Measurements from ENCODE around the gene RAPGEF4.

RAPGEF4 gene

DNA sequence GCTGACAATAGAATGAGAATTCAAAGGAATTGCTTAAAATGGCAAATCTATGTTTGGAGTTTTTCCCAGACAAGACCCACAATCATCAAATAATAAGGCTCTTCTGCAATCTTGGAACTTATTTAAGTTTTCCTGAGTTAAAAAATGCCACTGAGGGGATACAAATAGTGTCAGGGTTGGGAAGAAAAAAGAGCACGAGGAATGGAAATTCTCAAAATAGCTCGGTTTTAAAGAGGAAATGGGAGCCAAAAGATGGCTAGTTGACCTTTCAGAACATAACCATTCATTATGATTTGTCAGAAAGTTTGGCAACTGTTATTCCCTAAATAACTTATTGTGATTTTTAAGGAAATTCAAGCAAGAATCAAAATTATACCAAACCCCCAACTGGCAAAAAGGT is 127.7 kb downstream of the RAPGEF4 start:
- Histone ChIP-seq H3K4me1 (ENCODE audit: low read length) (peaks cover 3% of the 10 kb centered on the region; the same call in 1 of the 2 replicates), H3K9me3 (ENCODE audit: insufficient read depth, low read length) (no peaks in the 10 kb centered on the region), H3K36me3 (replicated peaks; ENCODE audit: low read depth, low read length) (no peaks in the 10 kb centered on the region), H3K27ac (ENCODE audit: low read length) (no peak overlapping the region), H3K4me3 (ENCODE audit: low read length) (no peak overlapping the region), H3K4me2 (ENCODE audit: low read length) (no peak overlapping the region), H3K9ac (ENCODE audit: low read length) (no peak overlapping the region), H3K27me3 (ENCODE audit: low read depth, low read length) (peaks cover 18% of the 10 kb centered on the region), H2AFZ (ENCODE audit: low read depth, low read length) (no peak overlapping the region), H4K20me1 (ENCODE audit: insufficient read depth, low read length) (no peaks in the 10 kb centered on the region), H3K79me2 (ENCODE audit: low read length) (no peaks in the 10 kb centered on the region)
- TF ChIP-seq EZH2phosphoT487 (IDR thresholded peaks at IDR 0.05; ENCODE audit: low read depth) = no peak

DNA sequence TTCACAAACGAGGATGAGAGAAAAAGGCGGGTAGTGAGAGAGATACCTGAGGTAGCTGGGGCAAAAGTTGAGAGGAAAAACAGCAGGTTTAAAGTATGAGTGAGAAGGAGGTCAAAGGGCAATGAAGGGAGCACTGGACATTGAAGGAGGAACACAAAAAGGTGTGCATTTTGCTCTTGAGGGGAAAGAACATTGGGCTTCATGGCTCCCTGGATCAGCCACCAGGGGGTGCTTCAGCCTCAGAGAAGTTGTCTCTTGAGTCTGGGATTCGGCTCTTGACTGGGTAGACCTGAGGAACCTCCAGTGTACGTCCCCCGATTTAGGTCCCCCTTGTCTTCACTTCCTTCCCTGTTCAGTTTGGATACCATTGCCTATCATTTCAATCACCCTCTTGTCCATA is 128.5 kb downstream of the RAPGEF4 start:
- no peak overlapping the region for H3K9ac ChIP-seq (ENCODE audit: low read length)
- H3K79me2 ChIP-seq (ENCODE audit: low read length) = no peaks in the 10 kb centered on the region
- H2AFZ ChIP-seq (ENCODE audit: low read depth, low read length) = peak overlapping the region; percentile 54; the same call in 1 of the 2 replicates
- H3K27me3 ChIP-seq (ENCODE audit: low read depth, low read length) = peaks cover 18% of the 10 kb centered on the region
- no peaks in the 10 kb centered on the region for H3K9me3 ChIP-seq (ENCODE audit: insufficient read depth, low read length)
- no peaks in the 10 kb centered on the region for H4K20me1 ChIP-seq (ENCODE audit: insufficient read depth, low read length)
- H3K4me2 ChIP-seq (ENCODE audit: low read length) = peak overlapping the region; percentile 64
- H3K36me3 ChIP-seq (replicated peaks; ENCODE audit: low read depth, low read length) = no peaks in the 10 kb centered on the region
- H3K4me1 ChIP-seq (ENCODE audit: low read length) = peaks cover 3% of the 10 kb centered on the region; the same call in 1 of the 2 replicates
- TF ChIP-seq EZH2phosphoT487 (IDR thresholded peaks at IDR 0.05; ENCODE audit: low read depth) = no peak
- TF ChIP-seq, protein P1, sequence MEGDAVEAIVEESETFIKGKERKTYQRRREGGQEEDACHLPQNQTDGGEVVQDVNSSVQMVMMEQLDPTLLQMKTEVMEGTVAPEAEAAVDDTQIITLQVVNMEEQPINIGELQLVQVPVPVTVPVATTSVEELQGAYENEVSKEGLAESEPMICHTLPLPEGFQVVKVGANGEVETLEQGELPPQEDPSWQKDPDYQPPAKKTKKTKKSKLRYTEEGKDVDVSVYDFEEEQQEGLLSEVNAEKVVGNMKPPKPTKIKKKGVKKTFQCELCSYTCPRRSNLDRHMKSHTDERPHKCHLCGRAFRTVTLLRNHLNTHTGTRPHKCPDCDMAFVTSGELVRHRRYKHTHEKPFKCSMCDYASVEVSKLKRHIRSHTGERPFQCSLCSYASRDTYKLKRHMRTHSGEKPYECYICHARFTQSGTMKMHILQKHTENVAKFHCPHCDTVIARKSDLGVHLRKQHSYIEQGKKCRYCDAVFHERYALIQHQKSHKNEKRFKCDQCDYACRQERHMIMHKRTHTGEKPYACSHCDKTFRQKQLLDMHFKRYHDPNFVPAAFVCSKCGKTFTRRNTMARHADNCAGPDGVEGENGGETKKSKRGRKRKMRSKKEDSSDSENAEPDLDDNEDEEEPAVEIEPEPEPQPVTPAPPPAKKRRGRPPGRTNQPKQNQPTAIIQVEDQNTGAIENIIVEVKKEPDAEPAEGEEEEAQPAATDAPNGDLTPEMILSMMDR (IDR thresholded peaks at IDR 0.05; ENCODE audit: low read depth, low read length) = peak; percentile 88
- H3K27ac ChIP-seq (ENCODE audit: low read length) = no peak overlapping the region
- H3K4me3 ChIP-seq (ENCODE audit: low read length) = 0 out of 2 replicates have a peak overlapping the region, but pooled peaks have one; percentile 41

DNA sequence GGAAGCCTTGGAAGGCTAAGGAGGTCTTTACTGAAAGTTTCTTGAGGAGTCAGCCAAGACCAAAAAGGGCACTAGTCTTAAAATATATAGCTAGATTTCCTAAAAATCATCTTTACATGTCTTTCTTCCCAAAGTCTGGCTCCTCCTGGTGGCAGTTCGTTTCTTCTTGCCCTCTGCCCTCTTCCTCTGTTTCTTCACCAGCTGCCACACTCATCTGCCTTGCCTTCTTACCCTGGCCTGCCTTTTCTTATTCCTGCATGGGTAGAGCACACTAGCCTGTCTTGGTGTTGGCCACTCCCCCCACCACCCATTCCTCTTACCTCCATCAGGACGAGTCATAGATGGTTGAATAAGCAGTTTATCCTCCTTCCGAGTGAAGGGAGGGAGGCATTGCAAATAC is 129.8 kb downstream of the RAPGEF4 start:
- Histone ChIP-seq H3K79me2 (ENCODE audit: low read length) (no peaks in the 10 kb centered on the region), H4K20me1 (ENCODE audit: insufficient read depth, low read length) (no peaks in the 10 kb centered on the region), H2AFZ (ENCODE audit: low read depth, low read length) (no peak overlapping the region), H3K36me3 (replicated peaks; ENCODE audit: low read depth, low read length) (no peaks in the 10 kb centered on the region), H3K9ac (ENCODE audit: low read length) (no peak overlapping the region), H3K27me3 (ENCODE audit: low read depth, low read length) (peaks cover 18% of the 10 kb centered on the region), H3K9me3 (ENCODE audit: insufficient read depth, low read length) (no peaks in the 10 kb centered on the region), H3K4me3 (ENCODE audit: low read length) (no peak overlapping the region), H3K4me1 (ENCODE audit: low read length) (peaks cover 3% of the 10 kb centered on the region; the same call in 1 of the 2 replicates), H3K27ac (ENCODE audit: low read length) (no peak overlapping the region), H3K4me2 (ENCODE audit: low read length) (no peak overlapping the region)
- TF ChIP-seq, protein P1 (IDR thresholded peaks at IDR 0.05; ENCODE audit: low read depth, low read length) = peak; percentile 23; the same call in 1 of the 2 replicates
- no peak for TF ChIP-seq EZH2phosphoT487 (IDR thresholded peaks at IDR 0.05; ENCODE audit: low read depth)

DNA sequence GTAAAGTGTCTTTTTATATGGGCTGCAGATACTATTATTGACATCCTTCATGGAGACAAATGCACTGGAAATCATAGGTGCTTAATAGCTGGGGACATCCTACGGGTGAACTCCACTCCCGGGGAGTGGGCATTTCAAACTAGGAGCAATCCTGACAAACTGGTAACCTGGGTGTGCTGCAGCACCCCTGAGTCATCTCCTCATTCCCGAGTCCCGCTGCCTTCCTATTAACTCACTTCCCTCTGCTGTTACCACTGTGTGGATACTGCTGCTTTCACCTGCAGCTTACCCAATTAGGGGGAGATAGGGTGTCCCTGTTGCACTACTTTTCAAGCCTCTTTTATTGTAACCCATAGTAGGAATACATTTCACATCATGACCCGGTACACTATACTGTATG is 134.2 kb downstream of the RAPGEF4 start:
- Histone ChIP-seq H3K36me3 (replicated peaks; ENCODE audit: low read depth, low read length) (no peaks in the 10 kb centered on the region), H3K9ac (ENCODE audit: low read length) (no peak overlapping the region)
- TF ChIP-seq EZH2phosphoT487 (IDR thresholded peaks at IDR 0.05; ENCODE audit: low read depth) = no peak
- TF ChIP-seq, protein P1 (IDR thresholded peaks at IDR 0.05; ENCODE audit: low read depth, low read length) = no peak

More for the DNA sequence above, 134.2 kb downstream of the RAPGEF4 start:
- Histone ChIP-seq H4K20me1 (ENCODE audit: insufficient read depth, low read length) (no peaks in the 10 kb centered on the region), H3K9me3 (ENCODE audit: insufficient read depth, low read length) (no peaks in the 10 kb centered on the region), H3K27ac (ENCODE audit: low read length) (no peak overlapping the region), H3K27me3 (ENCODE audit: low read depth, low read length) (no peaks in the 10 kb centered on the region), H3K4me2 (ENCODE audit: low read length) (no peak overlapping the region), H3K4me3 (ENCODE audit: low read length) (no peak overlapping the region), H3K4me1 (ENCODE audit: low read length) (no peaks in the 10 kb centered on the region), H2AFZ (ENCODE audit: low read depth, low read length) (no peak overlapping the region), H3K79me2 (ENCODE audit: low read length) (no peaks in the 10 kb centered on the region)
